ENCODE measurements around the gene GRIK4.
"Not testable (repeated sequence)": the region's sequence is repeated elsewhere in the genome, so short reads cannot be mapped to it uniquely, and the experiment has no call there.

GRIK4 gene

DNA sequence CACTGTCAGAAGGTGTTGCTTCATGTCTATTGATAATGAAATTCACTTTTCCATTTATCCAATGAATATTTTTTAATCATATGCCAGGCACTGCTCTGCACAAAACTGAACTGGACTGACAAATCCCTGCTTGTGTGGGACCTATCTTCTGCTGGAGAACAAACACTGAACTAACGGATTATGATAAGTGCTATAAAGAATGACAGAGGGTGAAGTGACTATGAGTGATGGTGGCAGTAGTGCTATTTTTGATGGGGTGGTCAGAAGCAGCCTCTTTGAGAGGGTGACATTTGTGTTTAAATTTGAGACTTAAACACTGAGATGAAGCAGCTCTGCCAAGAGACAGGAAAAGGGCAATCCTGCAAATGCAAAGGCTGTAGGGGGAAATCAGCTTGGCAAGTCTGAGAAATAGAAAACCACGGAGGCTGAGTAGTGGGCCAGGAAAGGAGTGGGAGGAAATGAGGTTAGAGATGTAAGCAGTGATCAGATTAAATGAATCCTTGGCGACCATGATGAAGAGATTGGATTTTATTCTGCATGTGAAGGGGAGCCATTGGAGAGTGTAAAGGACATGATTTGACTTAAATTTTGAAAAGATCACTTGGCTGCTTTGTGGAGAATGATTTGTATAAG lies 518.4 kb downstream of the GRIK4 start:
- no peaks in the 10 kb centered on the region for H3K9me3 ChIP-seq (ENCODE audit: control insufficient read depth, low read length)
- WGBS, 2 experiments (ENCODE audit: insufficient coverage in 2 of 2), result 88 to 92% methylated on average over 3 of the region's 3 CpGs
- H3K27ac ChIP-seq (ENCODE audit: low read depth, low read length, severe bottlenecking), result no peak overlapping the region
- peaks cover 5% of the 10 kb centered on the region for H3K36me3 ChIP-seq (ENCODE audit: control insufficient read depth, insufficient read depth, low read length)
- H3K4me1 ChIP-seq (ENCODE audit: control insufficient read depth, insufficient read depth, low read length, poor library complexity, severe bottlenecking), result peaks cover 13% of the 10 kb centered on the region
- H3K4me3 ChIP-seq (ENCODE audit: extremely low read depth, insufficient read depth, low read length, poor library complexity, severe bottlenecking), result no peak overlapping the region

DNA sequence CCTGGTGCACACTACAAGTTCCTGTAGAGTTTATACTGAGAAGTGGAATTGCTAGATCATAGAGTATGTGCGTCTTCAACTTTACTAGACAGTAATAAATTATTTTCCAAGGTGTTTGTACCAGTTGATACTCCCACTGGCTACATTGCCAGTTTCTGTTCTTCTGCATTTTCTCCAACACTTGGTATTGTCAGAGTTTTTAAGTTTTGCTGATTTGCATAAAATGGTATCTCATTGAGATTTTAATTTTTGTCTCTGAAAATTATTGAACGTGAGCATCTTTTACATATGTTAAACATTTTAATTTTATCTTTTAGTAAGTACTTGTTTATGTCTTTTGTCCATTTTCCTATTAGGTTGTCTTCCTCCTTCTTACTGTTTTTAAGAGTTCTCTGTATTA lies 519.6 kb downstream of the GRIK4 start:
- peaks cover 5% of the 10 kb centered on the region for H3K36me3 ChIP-seq (ENCODE audit: control insufficient read depth, insufficient read depth, low read length)
- H3K27ac ChIP-seq (ENCODE audit: low read depth, low read length, severe bottlenecking), result no peak overlapping the region
- no CpG with 5 or more reads among the region's 2 CpGs for WGBS, 2 experiments (ENCODE audit: insufficient coverage in 2 of 2)
- peaks cover 17% of the 10 kb centered on the region for H3K4me1 ChIP-seq (ENCODE audit: control insufficient read depth, insufficient read depth, low read length, poor library complexity, severe bottlenecking)
- no peaks in the 10 kb centered on the region for H3K9me3 ChIP-seq (ENCODE audit: control insufficient read depth, low read length)
- H3K4me3 ChIP-seq (ENCODE audit: extremely low read depth, insufficient read depth, low read length, poor library complexity, severe bottlenecking), result no peak overlapping the region

GRCh38 chr11:121031648-121032047 lies 520.1 kb downstream of the GRIK4 start:
- not testable (repeated sequence) for H3K9me3 ChIP-seq (ENCODE audit: control insufficient read depth, low read length); H3K27ac ChIP-seq (ENCODE audit: low read depth, low read length, severe bottlenecking); H3K4me3 ChIP-seq (ENCODE audit: extremely low read depth, insufficient read depth, low read length, poor library complexity, severe bottlenecking); H3K36me3 ChIP-seq (ENCODE audit: control insufficient read depth, insufficient read depth, low read length)
- WGBS, 2 experiments (ENCODE audit: insufficient coverage in 2 of 2), result 100% methylated on average over 1 to 2 of the region's 4 CpGs
- peaks cover 17% of the 10 kb centered on the region for H3K4me1 ChIP-seq (ENCODE audit: control insufficient read depth, insufficient read depth, low read length, poor library complexity, severe bottlenecking)

GRCh38 chr11:121032546-121032945 lies 521.0 kb downstream of the GRIK4 start:
- Histone ChIP-seq H3K9me3 (ENCODE audit: control insufficient read depth, low read length) (no peaks in the 10 kb centered on the region), H3K36me3 (ENCODE audit: control insufficient read depth, insufficient read depth, low read length) (peaks cover 5% of the 10 kb centered on the region), H3K27ac (ENCODE audit: low read depth, low read length, severe bottlenecking) (no peak overlapping the region), H3K4me1 (ENCODE audit: control insufficient read depth, insufficient read depth, low read length, poor library complexity, severe bottlenecking) (peaks cover 17% of the 10 kb centered on the region), H3K4me3 (ENCODE audit: extremely low read depth, insufficient read depth, low read length, poor library complexity, severe bottlenecking) (no peak overlapping the region)
- WGBS, 2 experiments (ENCODE audit: insufficient coverage in 2 of 2), result 83 to 86% methylated on average over 1 of the region's 3 CpGs

DNA sequence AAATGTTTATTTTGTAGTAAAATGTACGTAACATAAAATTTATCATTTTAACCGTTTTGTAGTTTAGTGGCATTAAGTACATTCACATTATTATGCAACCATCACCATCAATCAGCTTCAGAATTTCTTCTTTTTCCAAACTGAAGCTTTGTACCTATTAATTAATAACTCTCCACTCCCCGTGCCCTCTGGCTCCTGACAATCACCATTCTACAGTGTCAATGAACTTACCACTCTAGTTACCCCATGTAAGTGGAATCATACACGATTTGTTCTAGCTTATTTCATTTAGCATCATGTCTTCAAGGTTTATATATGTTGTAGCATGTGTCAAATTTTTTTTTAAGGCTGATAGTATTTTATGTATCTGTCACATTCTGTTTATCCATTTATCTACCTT lies 522.1 kb downstream of the GRIK4 start:
- no peaks in the 10 kb centered on the region for H3K36me3 ChIP-seq (ENCODE audit: control insufficient read depth, insufficient read depth, low read length)
- WGBS, 2 experiments (ENCODE audit: insufficient coverage in 2 of 2), result 93 to 100% methylated on average over 1 of the region's 4 CpGs
- no peak overlapping the region for H3K27ac ChIP-seq (ENCODE audit: low read depth, low read length, severe bottlenecking)
- no peak overlapping the region for H3K4me3 ChIP-seq (ENCODE audit: extremely low read depth, insufficient read depth, low read length, poor library complexity, severe bottlenecking)
- H3K9me3 ChIP-seq (ENCODE audit: control insufficient read depth, low read length), result no peaks in the 10 kb centered on the region
- H3K4me1 ChIP-seq (ENCODE audit: control insufficient read depth, insufficient read depth, low read length, poor library complexity, severe bottlenecking), result peaks cover 23% of the 10 kb centered on the region

- Histone ChIP-seq H3K27ac (ENCODE audit: low read depth, low read length, severe bottlenecking) (peak overlapping the region; percentile 26), H3K4me3 (ENCODE audit: extremely low read depth, insufficient read depth, low read length, poor library complexity, severe bottlenecking) (no peak overlapping the region), H3K9me3 (ENCODE audit: control insufficient read depth, low read length) (no peaks in the 10 kb centered on the region), H3K4me1 (ENCODE audit: control insufficient read depth, insufficient read depth, low read length, poor library complexity, severe bottlenecking) (peaks cover 28% of the 10 kb centered on the region), H3K36me3 (ENCODE audit: control insufficient read depth, insufficient read depth, low read length) (no peaks in the 10 kb centered on the region)
- WGBS, 2 experiments (ENCODE audit: insufficient coverage in 2 of 2), result 78 to 82% methylated on average over 3 of the region's 4 CpGs
Measured at GRCh38 chr11:121035169-121035755, 523.7 kb downstream of the GRIK4 start.

GRCh38 chr11:121035780-121036179 lies 524.2 kb downstream of the GRIK4 start:
- Histone ChIP-seq H3K36me3 (ENCODE audit: control insufficient read depth, insufficient read depth, low read length) (no peaks in the 10 kb centered on the region), H3K27ac (ENCODE audit: low read depth, low read length, severe bottlenecking) (peak overlapping the region; percentile 26), H3K4me3 (ENCODE audit: extremely low read depth, insufficient read depth, low read length, poor library complexity, severe bottlenecking) (no peak overlapping the region), H3K9me3 (ENCODE audit: control insufficient read depth, low read length) (no peaks in the 10 kb centered on the region), H3K4me1 (ENCODE audit: control insufficient read depth, insufficient read depth, low read length, poor library complexity, severe bottlenecking) (peaks cover 28% of the 10 kb centered on the region)
- 79 to 82% methylated on average over 1 to 3 of the region's 3 CpGs for WGBS, 2 experiments (ENCODE audit: insufficient coverage in 2 of 2)

DNA sequence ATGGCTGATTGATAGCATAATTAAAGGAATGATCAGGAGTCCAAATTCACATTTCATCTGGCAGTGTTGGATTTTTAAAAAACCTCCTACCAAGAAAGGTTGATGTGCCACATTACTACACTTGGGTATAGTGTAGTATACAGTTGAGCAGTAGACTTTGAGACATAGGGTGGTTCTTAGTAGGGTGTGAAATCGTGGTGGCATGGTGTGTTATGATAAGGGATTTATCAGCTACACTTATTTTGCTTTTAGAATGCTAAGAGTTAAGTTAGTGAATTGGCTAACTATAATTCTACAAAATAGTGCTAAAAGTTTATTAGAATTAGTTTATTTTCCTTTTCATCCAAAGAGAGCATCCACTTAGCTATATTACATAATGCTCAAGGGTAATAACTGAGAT lies 525.5 kb downstream of the GRIK4 start:
- WGBS, 2 experiments (ENCODE audit: insufficient coverage in 2 of 2), result no CpG with 5 or more reads among the region's 1 CpG
- Histone ChIP-seq H3K4me3 (ENCODE audit: extremely low read depth, insufficient read depth, low read length, poor library complexity, severe bottlenecking) (no peak overlapping the region), H3K27ac (ENCODE audit: low read depth, low read length, severe bottlenecking) (no peak overlapping the region), H3K36me3 (ENCODE audit: control insufficient read depth, insufficient read depth, low read length) (no peaks in the 10 kb centered on the region), H3K9me3 (ENCODE audit: control insufficient read depth, low read length) (no peaks in the 10 kb centered on the region), H3K4me1 (ENCODE audit: control insufficient read depth, insufficient read depth, low read length, poor library complexity, severe bottlenecking) (peaks cover 28% of the 10 kb centered on the region)

Measured in mesodermal cell (in vitro differentiated cells).